BJ (cell line): ENCODE measurements around the gene THTPA. TPM values are rescaled to one million over a fixed set of nuclear protein-coding genes. Genes with fewer than 3 reads are reported as not detected.

Source experiments
- CTCF ChIA-PET: fragments of 350-600 bp; formaldehyde crosslinking; extraction: SDS; loops from one replicate; lab custom pipeline; 2021; ENCODE audit warnings: antibody characterized with exemption, inconsistent platforms; lab: Yijun Ruan, JAX
- POLR2A ChIA-PET: fragments of 300-600 bp; sonication (Branson Sonifier 250); formaldehyde crosslinking; extraction: SDS; loops from one replicate; lab custom pipeline; 2021; ENCODE audit warnings: antibody characterized with exemption; lab: Charles Lee
- DNase-seq: peaks from one replicate; pipeline ENCODE4 v3.0.0-alpha.2; 2011; ENCODE audit warnings: low read depth
- H3K27me3 ChIP-seq: 2 replicates; pipeline ENCODE4 v1.6.0; 2011; ENCODE audit warnings: low read length; ENCODE audit not compliant: control insufficient read depth, insufficient read depth
- H3K36me3 ChIP-seq: 2 replicates; pipeline ENCODE4 v1.5.1; 2011; ENCODE audit warnings: low read length; ENCODE audit not compliant: control insufficient read depth, insufficient read depth
- H3K4me3 ChIP-seq: 2 replicates; pipeline ENCODE4 v1.5.1; 2011; ENCODE audit warnings: low read depth, mild to moderate bottlenecking, control low read depth, low read length
- CTCF ChIP-seq: IDR thresholded peaks from 2 replicates; pipeline ENCODE4 v1.5.1; 2011; ENCODE audit warnings: low read depth, mild to moderate bottlenecking, control low read depth, inconsistent platforms, low read length, moderate library complexity; ENCODE audit not compliant: insufficient read depth
- polyA plus RNA-seq: library from polyadenylated mRNA; depleted of rRNA; stranded (reverse); fragments of >200 nt; gene quantifications from 2 replicates; pipeline ENCODE4 v1.2.3, GENCODE V29; 2011

THTPA gene
- polyA plus RNA-seq, 1 experiment, result 14.2 TPM

GRCh38 chr14:23572524-23572828 is 16.4 kb downstream of the THTPA start:
- ChIA-PET CTCF (interaction anchor here (0.5 to 3.1 kb wide), 4 partner anchors 9 to 16 kb away, joined by 3 to 19 read pairs (median 4); no protein-coding TSS in a partner anchor), POLR2A (no interaction called here)
- Histone ChIP-seq H3K36me3 (no peaks in the 10 kb centered on the region; the same call in 1 of the 2 replicates), H3K27me3 (peaks cover 21% of the 10 kb centered on the region), H3K4me3 (no peak overlapping the region)
- no peak for TF ChIP-seq CTCF
- no peak for DNase-seq

GRCh38 chr14:23572836-23573235 is 16.8 kb downstream of the THTPA start:
- POLR2A ChIA-PET, result no interaction called here
- no peak for DNase-seq
- no peaks in the 10 kb centered on the region; the same call in 1 of the 2 replicates for H3K36me3 ChIP-seq
- no peak overlapping the region for H3K4me3 ChIP-seq
- no peak for TF ChIP-seq CTCF
- H3K27me3 ChIP-seq, result peaks cover 21% of the 10 kb centered on the region
- CTCF ChIA-PET, result interaction anchor here (1.6 to 3.1 kb wide), 2 partner anchors 10 to 12 kb away, joined by 6 to 19 read pairs; no protein-coding TSS in a partner anchor

DNA sequence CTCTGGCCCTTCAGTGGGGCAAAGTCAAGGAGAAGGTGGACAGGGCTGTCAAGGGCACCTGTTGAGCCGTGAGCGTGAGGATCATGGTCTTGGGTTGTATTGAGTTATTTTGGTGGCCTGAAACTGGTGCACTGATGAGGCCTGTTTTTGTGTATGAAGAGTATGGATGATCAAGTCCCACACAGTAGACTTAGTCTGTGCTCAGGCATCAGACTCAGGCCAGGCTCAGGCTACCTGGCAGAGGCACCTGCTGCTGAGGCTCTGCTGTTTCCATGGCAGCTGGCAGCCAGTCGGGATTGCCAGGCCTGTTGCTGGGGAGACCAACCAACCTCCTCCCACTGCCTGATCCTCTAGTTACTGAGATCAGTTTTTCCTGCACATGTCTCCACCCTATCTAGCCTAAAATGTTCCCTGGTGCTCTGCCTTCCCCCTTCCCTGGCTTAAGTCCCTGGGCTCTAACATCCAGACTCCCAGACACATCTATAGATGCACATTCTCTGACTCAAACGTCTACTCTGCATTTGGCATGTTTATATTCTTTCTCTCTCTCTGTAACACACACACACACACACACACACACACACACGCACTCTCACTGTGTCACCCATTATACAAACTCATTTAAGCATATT is 17.4 kb downstream of the THTPA start:
- Histone ChIP-seq H3K36me3 (no peaks in the 10 kb centered on the region), H3K27me3 (peaks cover 22% of the 10 kb centered on the region), H3K4me3 (no peak overlapping the region)
- POLR2A ChIA-PET, result no interaction called here
- CTCF ChIA-PET, result no interaction called here
- DNase-seq, result no peak
- TF ChIP-seq CTCF, result no peak

DNA sequence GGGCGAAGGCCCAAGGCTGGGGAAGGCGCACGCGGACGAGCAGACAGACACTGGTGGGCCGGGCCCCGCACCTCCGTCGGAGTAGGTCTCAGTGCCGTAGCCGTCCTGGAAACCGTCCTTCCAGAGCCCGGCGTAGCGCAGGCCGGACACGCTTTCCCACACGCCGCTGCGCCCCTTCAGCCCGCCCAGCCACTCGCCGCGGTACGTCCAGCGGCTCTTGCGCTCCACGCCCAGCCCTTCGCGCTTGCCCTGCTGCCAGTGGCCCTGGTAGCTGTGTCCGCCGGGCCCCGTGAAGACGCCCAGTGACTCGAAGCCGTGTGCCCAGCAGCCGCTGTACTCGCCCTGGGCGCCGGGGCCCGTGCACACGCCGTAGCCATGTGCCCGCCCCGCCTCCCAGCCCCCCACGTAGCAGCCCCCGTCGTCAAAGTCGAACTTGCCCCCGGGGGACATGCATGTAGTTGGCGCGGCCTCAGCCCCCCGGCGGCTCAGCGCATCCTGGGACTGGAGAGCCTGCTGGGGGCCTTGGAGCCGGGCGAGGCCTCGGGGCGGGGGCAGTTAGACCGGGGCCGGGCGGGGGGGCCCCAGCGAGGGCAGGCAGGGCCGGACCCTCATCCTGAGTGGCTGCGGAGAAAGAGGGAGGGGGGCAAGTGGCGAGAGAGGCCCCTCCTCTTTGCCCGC is 21.1 kb downstream of the THTPA start:
- no peak overlapping the region for H3K4me3 ChIP-seq
- DNase-seq, result no peak
- H3K36me3 ChIP-seq, result no peaks in the 10 kb centered on the region
- POLR2A ChIA-PET, result no interaction called here
- H3K27me3 ChIP-seq, result peaks cover 26% of the 10 kb centered on the region
- CTCF ChIA-PET, result no interaction called here
- TF ChIP-seq CTCF, result no peak

GRCh38 chr14:23577710-23578392 is 21.8 kb downstream of the THTPA start:
- POLR2A ChIA-PET, result no interaction called here
- DNase-seq, result no peak
- Histone ChIP-seq H3K27me3 (peaks cover 23% of the 10 kb centered on the region), H3K4me3 (no peak overlapping the region), H3K36me3 (no peaks in the 10 kb centered on the region)
- no peak for TF ChIP-seq CTCF
- CTCF ChIA-PET, result interaction anchor here (0.9 kb wide), 1 partner anchor 11 kb away, joined by 3 read pairs; no protein-coding TSS in a partner anchor
